Stimulated activated CD4-positive, alpha-beta T cell treated with anti-CD3 and anti-CD28 coated beads, Interleukin-4, amount 100 ng/mL, for 48 hours (primary cell): ENCODE results near the gene POLN.

Experiments
- DNase-seq, 2 donors: peaks; one replicate each; pipeline ENCODE4 v3.0.0-alpha.2; 2020; ENCODE audit warnings: low read depth in 2 of 2

The POLN gene

GRCh38 chr4:2241410-2242353 lies at the start of gene POLN, which contains the start of gene HAUS3:
Gene POLN, minus strand, starts transcription at chr4:2242121. Its CDS starts 12,890 bp downstream, at chr4:2229231.
Gene HAUS3, minus strand, starts transcription at chr4:2242121. Its CDS starts 1,175 bp downstream, at chr4:2240946.
- peak; percentile 97 to 99 for DNase-seq

- peak; percentile 26 to 35 for DNase-seq
Measured at GRCh38 chr4:2290974-2291704, 49.2 kb upstream of the POLN start.

- DNase-seq = no peak
Measured at GRCh38 chr4:2290488-2290887, 48.6 kb upstream of the POLN start.

GRCh38 chr4:2289955-2290333 lies 48.0 kb upstream of the POLN start:
- no peak for DNase-seq

- DNase-seq = no peak
Measured at GRCh38 chr4:2289311-2289954, 47.5 kb upstream of the POLN start.

GRCh38 chr4:2288051-2288541 lies 46.2 kb upstream of the POLN start:
- no peak for DNase-seq

GRCh38 chr4:2287594-2287915 lies 45.6 kb upstream of the POLN start:
- DNase-seq = no peak

- no peak for DNase-seq
Measured at GRCh38 chr4:2286904-2287593, 45.1 kb upstream of the POLN start.

- DNase-seq = no peak
Measured at GRCh38 chr4:2285613-2286381, 43.9 kb upstream of the POLN start.

GRCh38 chr4:2284934-2285612 lies 43.2 kb upstream of the POLN start:
- DNase-seq = no peak

- DNase-seq = no peak
Measured at GRCh38 chr4:2284161-2284933, 42.4 kb upstream of the POLN start.

- DNase-seq = no peak
Measured at GRCh38 chr4:2283199-2283711, 41.3 kb upstream of the POLN start.

GRCh38 chr4:2281575-2282343 lies 39.8 kb upstream of the POLN start:
- peak in 1 of 2 donors; percentile 25 for DNase-seq

- no peak for DNase-seq
Measured at GRCh38 chr4:2280531-2281300, 38.8 kb upstream of the POLN start.

- no peak for DNase-seq
Measured at GRCh38 chr4:2277956-2278355, 36.0 kb upstream of the POLN start.

GRCh38 chr4:2276581-2277325 lies 34.8 kb upstream of the POLN start:
- DNase-seq = no peak
